ENCODE data around the gene CCDC6.
"Not testable (repeated sequence)": the region's sequence is repeated elsewhere in the genome, so short reads cannot be mapped to it uniquely, and the experiment has no call there.

The CCDC6 gene

GRCh38 chr10:59906417-59907202 lies at the start of gene CCDC6:
CCDC6 (minus strand) TSS chr10:59906556; CDS start chr10:59906424, 132 bp downstream.
- DNase-seq = peak; percentile 78 to 96

GRCh38 chr10:59954296-59954695 lies 47.9 kb upstream of the CCDC6 start:
- no peak for DNase-seq

GRCh38 chr10:59953711-59954110 lies 47.4 kb upstream of the CCDC6 start:
- DNase-seq = not testable (repeated sequence)

- DNase-seq = no peak
Measured at GRCh38 chr10:59950105-59950504, 43.7 kb upstream of the CCDC6 start.

GRCh38 chr10:59949608-59950007 lies 43.3 kb upstream of the CCDC6 start:
- no peak for DNase-seq

- DNase-seq = no peak
Measured at GRCh38 chr10:59945991-59946390, 39.6 kb upstream of the CCDC6 start.

GRCh38 chr10:59945590-59945989 lies 39.2 kb upstream of the CCDC6 start:
- no peak for DNase-seq

GRCh38 chr10:59944339-59944935 lies 38.1 kb upstream of the CCDC6 start:
- no peak for DNase-seq

- no peak for DNase-seq
Measured at GRCh38 chr10:59942556-59942955, 36.2 kb upstream of the CCDC6 start.

- no peak for DNase-seq
Measured at GRCh38 chr10:59937720-59938119, 31.4 kb upstream of the CCDC6 start.

GRCh38 chr10:59934701-59935100 lies 28.3 kb upstream of the CCDC6 start:
- DNase-seq = no peak

- not testable (repeated sequence) for DNase-seq
Measured at GRCh38 chr10:59930788-59931521, 24.6 kb upstream of the CCDC6 start.

GRCh38 chr10:59926086-59926485 lies 19.7 kb upstream of the CCDC6 start:
- DNase-seq = no peak

GRCh38 chr10:59922907-59923306 lies 16.6 kb upstream of the CCDC6 start:
- no peak for DNase-seq

- DNase-seq = no peak
Measured at GRCh38 chr10:59917922-59918321, 11.6 kb upstream of the CCDC6 start.

- no peak for DNase-seq
Measured at GRCh38 chr10:59913547-59914237, 7.3 kb upstream of the CCDC6 start.

- no peak for DNase-seq
Measured at GRCh38 chr10:59910867-59911266, 4.5 kb upstream of the CCDC6 start.

- DNase-seq = no peak
Measured at GRCh38 chr10:59909815-59910214, 3.5 kb upstream of the CCDC6 start.

- no peak for DNase-seq
Measured at GRCh38 chr10:59908808-59909143, 2.4 kb upstream of the CCDC6 start.

- no peak for DNase-seq
Measured at GRCh38 chr10:59907918-59908807, 1.8 kb upstream of the CCDC6 start.

- DNase-seq = no peak
Measured at GRCh38 chr10:59907537-59907917, 1.2 kb upstream of the CCDC6 start.

- DNase-seq = peak in 1 of 2 experiments; percentile 22
Measured at GRCh38 chr10:59905731-59906416, 482 bp downstream of the CCDC6 start.

All from NCI-H526 (cell line).